Activated CD4-positive, alpha-beta T cell treated with anti-CD3 and anti-CD28 coated beads, Interleukin-2, amount 50 U/mL, for 48 hours (primary cell): Measurements from ENCODE around the gene PLTP.
"Not testable (repeated sequence)": the region's sequence is repeated elsewhere in the genome, so short reads cannot be mapped to it uniquely, and the experiment has no call there.

Experiments used
- DNase-seq, 2 experiments: peaks; one replicate each; pipeline ENCODE4 v3.0.0-alpha.2; 2020

The PLTP gene

GRCh38 chr20:45919542-45920399 is 7.8 kb upstream of the PLTP start:
- DNase-seq, result no peak

GRCh38 chr20:45918779-45919537 is 7.0 kb upstream of the PLTP start:
- DNase-seq, result no peak

GRCh38 chr20:45918182-45918737 is 6.3 kb upstream of the PLTP start:
- no peak for DNase-seq

DNA sequence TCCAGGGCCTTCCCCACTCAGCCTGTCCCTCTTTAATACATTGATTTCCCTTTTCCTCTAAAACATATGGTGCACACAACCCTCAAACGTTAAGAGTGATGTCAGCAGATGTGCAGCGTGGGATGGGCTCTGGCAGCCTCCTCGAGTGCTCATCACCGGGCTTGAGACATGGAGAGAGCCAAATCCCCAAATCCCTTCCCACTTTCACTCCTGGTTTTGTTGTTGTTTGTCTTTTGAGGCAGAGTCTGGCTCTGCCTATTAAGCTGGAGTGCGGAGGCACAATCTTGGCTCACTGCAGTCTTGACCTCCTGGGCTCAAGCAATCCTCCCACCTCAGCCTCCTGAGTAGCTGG is 5.8 kb upstream of the PLTP start:
- DNase-seq, result no peak

DNA sequence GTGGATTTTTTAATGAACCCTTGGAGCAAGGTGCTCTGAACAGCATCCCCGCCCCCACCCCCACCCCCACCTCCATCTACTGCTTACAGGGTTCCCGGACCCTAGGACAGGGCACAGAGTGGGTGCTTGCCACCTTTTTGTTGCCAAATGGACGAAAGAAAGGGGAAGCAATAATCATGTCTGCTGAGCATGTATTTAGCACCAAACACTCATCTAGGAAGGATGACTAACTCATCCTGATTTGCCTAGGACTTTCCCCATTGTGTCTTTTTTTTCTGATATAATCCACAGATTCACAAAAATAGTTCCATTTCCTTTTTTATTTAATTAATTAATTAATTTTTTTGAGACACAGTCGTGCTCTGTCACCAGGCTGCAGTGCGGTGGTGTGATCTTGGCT is 1.2 kb upstream of the PLTP start:
- no peak for DNase-seq

- DNase-seq, result no peak
Observed at GRCh38 chr20:45912344-45912682, 358 bp upstream of the PLTP start.

- peak; percentile 97 to 98 for DNase-seq
Observed at GRCh38 chr20:45910670-45911485, 1.1 kb downstream of the PLTP start.

DNA sequence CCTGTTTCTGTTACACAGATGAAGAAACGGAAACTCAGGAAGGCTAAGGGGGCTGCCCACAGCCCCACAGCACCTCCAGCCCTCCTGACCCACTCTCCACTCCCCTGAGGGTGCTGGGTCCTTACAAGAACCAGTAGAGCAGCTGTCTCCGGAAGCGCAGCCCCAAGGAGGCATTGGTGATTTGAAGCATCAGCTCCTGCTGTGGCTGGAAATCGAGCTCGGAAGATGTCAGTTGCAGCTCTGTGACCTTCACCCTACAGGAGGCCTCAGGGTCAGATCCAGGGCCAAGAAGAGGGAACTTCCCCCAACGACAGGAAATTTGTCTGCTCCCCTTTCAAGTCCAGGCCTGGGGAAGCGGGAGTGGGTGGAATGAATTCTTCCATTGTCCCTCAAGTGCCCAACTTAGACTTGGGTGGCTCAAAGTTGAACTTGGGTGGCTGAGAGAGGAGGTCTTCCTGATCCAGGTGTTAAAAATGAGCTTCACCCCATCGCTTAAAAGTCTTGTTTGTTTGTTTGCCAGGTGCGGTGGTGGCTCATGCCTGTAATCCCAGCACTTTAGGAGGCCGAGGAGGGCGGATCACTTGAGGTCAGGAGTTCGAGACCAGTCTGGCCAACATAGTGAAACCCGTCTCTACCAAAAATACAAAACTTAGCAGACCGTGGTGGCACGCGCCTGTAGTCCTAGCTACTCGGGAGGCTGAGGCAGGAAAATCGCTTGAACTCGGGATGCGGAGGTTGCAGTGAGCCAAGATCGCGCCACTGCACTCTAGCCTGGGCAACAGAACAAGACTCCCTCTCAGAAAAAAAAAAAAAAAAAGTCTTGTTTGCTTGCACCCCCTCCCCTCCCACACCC is 1.9 kb downstream of the PLTP start:
- no peak for DNase-seq

DNA sequence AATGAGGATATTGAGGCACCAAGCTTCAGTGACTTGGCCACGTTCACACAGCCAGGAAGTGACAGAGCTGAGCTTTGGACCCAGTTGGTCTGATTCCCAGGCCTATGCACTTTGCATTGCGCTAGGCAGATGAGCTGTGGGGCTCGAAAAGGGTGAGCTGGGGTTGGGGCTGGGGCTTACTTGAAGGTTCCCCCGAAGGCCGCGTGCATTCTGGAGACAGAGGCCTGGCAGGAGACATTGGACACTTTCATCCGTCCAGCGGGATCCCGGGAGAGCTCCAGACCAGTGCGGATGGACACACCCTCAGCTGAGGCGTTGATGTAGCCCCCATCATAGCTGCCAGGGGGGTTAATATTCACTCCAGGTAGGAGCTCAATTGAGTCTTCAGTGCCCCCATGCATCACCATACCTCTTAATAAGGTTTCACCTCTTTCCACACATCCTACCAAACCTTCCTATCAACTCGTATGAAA is 2.6 kb downstream of the PLTP start:
- no peak for DNase-seq

- DNase-seq, result no peak
Observed at GRCh38 chr20:45908084-45908483, 3.9 kb downstream of the PLTP start.

- no peak for DNase-seq
Observed at GRCh38 chr20:45907219-45907948, 4.6 kb downstream of the PLTP start.

GRCh38 chr20:45905505-45906079 is 6.4 kb downstream of the PLTP start:
- no peak for DNase-seq

- no peak for DNase-seq
Observed at GRCh38 chr20:45904583-45905504, 7.1 kb downstream of the PLTP start.

DNA sequence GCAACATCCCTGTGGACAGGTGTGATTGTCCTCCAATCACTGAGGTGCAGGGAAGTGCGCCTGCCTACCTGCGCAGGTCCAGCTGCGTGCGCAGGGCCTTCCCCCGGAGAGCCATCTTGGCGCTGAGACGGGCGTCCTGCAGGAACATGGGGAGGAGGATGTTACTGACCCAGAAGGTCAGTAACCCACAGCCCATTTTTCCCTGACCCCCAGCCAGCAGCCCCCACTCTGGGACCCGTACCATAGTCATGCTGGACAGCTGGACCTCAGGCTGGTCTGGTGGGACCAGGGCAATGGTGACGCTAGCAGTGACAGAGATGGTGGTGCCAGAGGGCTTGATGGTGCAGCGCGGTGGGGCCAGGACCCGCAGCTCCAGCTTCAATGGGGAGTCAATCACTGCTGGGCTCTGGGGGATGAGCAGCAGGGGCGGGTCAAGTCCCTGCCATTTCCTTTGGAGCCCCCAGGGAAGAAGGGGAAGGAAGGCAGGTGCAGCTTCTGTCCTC is 9.7 kb downstream of the PLTP start:
- no peak for DNase-seq

DNA sequence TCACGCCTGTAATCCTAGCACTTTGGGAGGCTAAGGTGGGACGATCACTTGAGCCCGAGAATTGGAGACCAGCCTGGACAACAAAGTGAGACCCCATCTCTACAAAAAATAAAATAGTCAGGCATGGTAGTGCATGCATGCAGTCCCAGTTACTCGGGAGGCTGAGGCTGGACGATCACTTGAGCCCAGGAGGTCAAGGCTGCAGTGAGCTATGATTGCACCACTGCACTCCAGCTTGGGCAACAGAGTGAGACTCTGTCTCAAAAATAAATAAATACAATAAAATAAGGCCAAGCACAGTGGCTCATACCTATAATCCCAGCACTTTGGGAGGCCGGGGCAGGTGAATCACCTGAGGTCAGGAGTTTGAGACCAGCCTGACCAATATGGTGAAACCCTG is 10.6 kb downstream of the PLTP start:
- not testable (repeated sequence) for DNase-seq

- no peak for DNase-seq
Observed at GRCh38 chr20:45899046-45899835, 12.7 kb downstream of the PLTP start.

DNA sequence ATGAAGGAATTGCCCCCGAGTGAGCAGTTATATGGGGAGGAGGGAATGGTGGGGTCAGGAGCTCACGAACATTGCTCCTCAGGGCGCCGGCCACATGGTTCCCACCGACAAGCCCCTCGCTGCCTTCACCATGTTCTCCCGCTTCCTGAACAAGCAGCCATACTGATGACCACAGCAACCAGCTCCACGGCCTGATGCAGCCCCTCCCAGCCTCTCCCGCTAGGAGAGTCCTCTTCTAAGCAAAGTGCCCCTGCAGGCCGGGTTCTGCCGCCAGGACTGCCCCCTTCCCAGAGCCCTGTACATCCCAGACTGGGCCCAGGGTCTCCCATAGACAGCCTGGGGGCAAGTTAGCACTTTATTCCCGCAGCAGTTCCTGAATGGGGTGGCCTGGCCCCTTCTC is 13.7 kb downstream of the PLTP start:
- no peak for DNase-seq

- DNase-seq, result no peak
Observed at GRCh38 chr20:45897692-45898091, 14.3 kb downstream of the PLTP start.

DNA sequence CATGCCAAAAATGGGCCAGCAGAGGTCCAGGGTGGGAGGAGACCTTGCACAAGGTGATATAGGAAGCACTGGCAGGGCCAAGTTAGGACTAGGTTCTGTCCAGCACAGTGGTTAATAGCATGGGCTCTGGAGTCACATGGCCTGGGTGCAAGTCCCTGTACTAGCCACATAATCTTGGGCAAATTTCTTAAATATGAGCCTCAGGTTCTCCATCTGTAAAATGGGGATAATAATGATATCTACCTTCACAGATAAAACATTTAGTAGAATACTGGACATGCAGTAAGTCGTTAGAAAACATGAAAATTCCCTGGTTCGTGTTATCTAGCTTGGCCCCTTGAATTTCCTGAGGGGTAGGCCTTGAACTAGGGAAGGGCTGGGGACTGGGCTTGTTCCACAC is 14.7 kb downstream of the PLTP start:
- DNase-seq, result no peak
